Astrocyte (in vitro differentiated cells and primary cell): ENCODE data around the gene ATXN1. TPM values are rescaled to one million over a fixed set of nuclear protein-coding genes. Genes with fewer than 3 reads are reported as not detected.

Experiments
- DNase-seq: peaks from one replicate; pipeline ENCODE4 v3.0.0-alpha.2; 2010; ENCODE audit warnings: low read depth
- FAIRE-seq: peaks from 2 replicates; lab custom pipeline; 2011; peaks lifted over from hg19 to GRCh38; lab: Jason Lieb, UNC
- H2AFZ ChIP-seq: 2 replicates; pipeline ENCODE4 v1.6.0; 2012; ENCODE audit warnings: low read depth, low read length, inconsistent platforms
- H3K27ac ChIP-seq: 2 replicates; pipeline ENCODE4 v1.5.1; 2011; ENCODE audit warnings: low read depth, low read length, inconsistent platforms
- H3K27me3 ChIP-seq: 2 replicates; pipeline ENCODE4 v1.6.0; 2011; ENCODE audit warnings: low read length, inconsistent platforms; ENCODE audit not compliant: insufficient read depth
- H3K36me3 ChIP-seq: 2 replicates; pipeline ENCODE4 v1.5.1; 2011; ENCODE audit warnings: low read length, inconsistent platforms; ENCODE audit not compliant: insufficient read depth
- H3K4me1 ChIP-seq: 2 replicates; pipeline ENCODE4 v1.5.1; 2011; ENCODE audit warnings: low read length, inconsistent platforms; ENCODE audit not compliant: insufficient read depth
- H3K4me2 ChIP-seq: 2 replicates; pipeline ENCODE4 v1.6.0; 2012; ENCODE audit warnings: low read length, inconsistent platforms
- H3K4me3 ChIP-seq: 2 replicates; pipeline ENCODE4 v1.5.1; 2011; ENCODE audit warnings: low read depth, mild to moderate bottlenecking, low read length, inconsistent platforms; ENCODE audit not compliant: insufficient read depth
- H3K79me2 ChIP-seq: 2 replicates; pipeline ENCODE4 v1.6.0; 2012; ENCODE audit warnings: mild to moderate bottlenecking, low read length, inconsistent platforms; ENCODE audit not compliant: insufficient read depth
- H3K9ac ChIP-seq: 2 replicates; pipeline ENCODE4 v1.6.0; 2012; ENCODE audit warnings: mild to moderate bottlenecking, low read length, inconsistent platforms
- H3K9me3 ChIP-seq: 2 replicates; pipeline ENCODE4 v1.5.1; 2012; ENCODE audit warnings: low read depth, mild to moderate bottlenecking, low read length, inconsistent platforms; ENCODE audit not compliant: insufficient read depth
- H4K20me1 ChIP-seq: 2 replicates; pipeline ENCODE4 v1.6.0; 2012; ENCODE audit warnings: low read length, inconsistent platforms; ENCODE audit not compliant: insufficient read depth
- H3K27ac Mint-ChIP-seq: one replicate; pipeline ENCODE4 v1.8.0; 2021; ENCODE audit warnings: mild to moderate bottlenecking, mixed read lengths; ENCODE audit not compliant: unreplicated experiment
- H3K27me3 Mint-ChIP-seq: one replicate; pipeline ENCODE4 v1.8.0; 2021; ENCODE audit warnings: low read depth, mixed read lengths; ENCODE audit not compliant: unreplicated experiment
- H3K36me3 Mint-ChIP-seq: one replicate; pipeline ENCODE4 v1.8.0; 2021; ENCODE audit warnings: low read depth, mixed read lengths; ENCODE audit not compliant: unreplicated experiment
- H3K4me1 Mint-ChIP-seq: one replicate; pipeline ENCODE4 v1.8.0; 2021; ENCODE audit warnings: low read depth, mixed read lengths; ENCODE audit not compliant: unreplicated experiment
- H3K4me3 Mint-ChIP-seq: one replicate; pipeline ENCODE4 v1.8.0; 2021; ENCODE audit warnings: mild to moderate bottlenecking, moderate library complexity, mixed read lengths; ENCODE audit not compliant: unreplicated experiment
- H3K9me3 Mint-ChIP-seq: one replicate; pipeline ENCODE4 v1.8.0; 2021; ENCODE audit warnings: mild to moderate bottlenecking, mixed read lengths; ENCODE audit not compliant: unreplicated experiment
- CTCF ChIP-seq: IDR thresholded peaks from 2 replicates; pipeline ENCODE4 v1.5.1; 2011; ENCODE audit warnings: low read depth, mild to moderate bottlenecking, inconsistent platforms, low read length, moderate library complexity; ENCODE audit not compliant: insufficient read depth
- EZH2 ChIP-seq: IDR thresholded peaks from 2 replicates; pipeline ENCODE4 v1.6.1; 2012; ENCODE audit warnings: mild to moderate bottlenecking, low read length, inconsistent platforms; ENCODE audit not compliant: insufficient read depth
- total RNA-seq: library from RNA; stranded (reverse); gene quantifications from 2 replicates; pipeline ENCODE4 v1.2.1, GENCODE V29; 2021

The ATXN1 gene
- total RNA-seq, 1 donor from 2014 or later: 70.9 TPM

GRCh38 chr6:16267428-16268263 lies 493.6 kb downstream of the ATXN1 start:
- peaks cover 6% of the 10 kb centered on the region for H3K4me1 Mint-ChIP-seq
- no peak overlapping the region for H3K4me3 ChIP-seq

DNA sequence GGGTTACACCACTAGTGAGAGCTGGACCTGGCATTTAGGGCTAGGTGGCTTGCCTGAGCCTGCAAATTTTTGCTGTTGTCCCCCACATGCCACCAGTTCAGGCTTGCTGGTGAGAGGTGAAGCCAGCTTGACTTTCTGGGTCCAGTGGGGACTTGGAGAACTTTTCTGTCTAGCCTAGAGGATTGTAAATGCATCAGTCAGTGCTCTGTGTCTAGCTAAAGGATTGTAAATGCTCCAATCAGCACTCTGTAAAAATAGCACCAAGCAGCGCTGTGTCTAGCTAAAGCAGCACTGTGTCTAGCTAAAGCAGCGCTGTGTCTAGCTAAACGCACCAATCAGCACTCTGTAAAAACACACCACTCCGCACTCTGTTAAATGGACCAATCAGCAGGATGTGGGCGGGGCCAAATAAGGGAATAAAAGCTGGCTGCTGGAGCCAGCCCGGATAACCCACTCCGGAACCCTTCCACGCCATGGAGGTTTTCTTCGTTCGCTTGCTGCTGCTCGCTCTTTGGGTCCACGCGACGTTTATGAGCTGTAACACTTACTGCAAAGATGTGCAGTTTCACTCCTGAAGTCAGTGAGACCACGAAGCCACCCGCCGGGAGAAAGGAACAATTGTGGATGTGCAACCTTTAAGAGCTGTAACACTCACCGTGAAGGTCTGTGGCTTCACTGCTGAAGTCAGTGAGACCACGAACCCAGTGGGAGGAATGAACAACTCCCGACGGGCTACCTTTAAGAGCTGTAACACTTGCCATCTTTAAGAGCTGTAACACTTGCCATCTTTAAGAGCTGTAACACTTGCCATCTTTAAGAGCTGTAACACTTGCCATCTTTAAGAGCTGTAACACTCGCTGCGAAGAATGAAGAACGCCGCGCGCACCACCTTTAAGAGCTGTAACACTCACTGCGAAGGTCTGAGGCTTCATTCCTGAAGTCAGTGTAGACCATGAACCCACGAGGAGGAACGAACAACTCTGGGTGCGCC lies 495.6 kb downstream of the ATXN1 start:
- peaks cover 2% of the 10 kb centered on the region for H3K9me3 Mint-ChIP-seq
- H3K27me3 ChIP-seq: peaks cover 3% of the 10 kb centered on the region
- TF ChIP-seq EZH2 (no peak), CTCF (no peak)
- H4K20me1 ChIP-seq: no peaks in the 10 kb centered on the region
- no peak overlapping the region for H3K27ac ChIP-seq
- no peaks in the 10 kb centered on the region for H3K36me3 Mint-ChIP-seq
- no peaks in the 10 kb centered on the region for H3K9me3 ChIP-seq
- peaks cover 4% of the 10 kb centered on the region for H3K4me1 Mint-ChIP-seq
- no peak overlapping the region for H3K4me3 Mint-ChIP-seq
- H3K4me3 ChIP-seq: no peak overlapping the region
- H2AFZ ChIP-seq: no peak overlapping the region
- H3K27me3 Mint-ChIP-seq: peaks cover 1% of the 10 kb centered on the region
- H3K4me2 ChIP-seq: no peak overlapping the region
- DNase-seq (no peak), FAIRE-seq (no peak)
- no peak overlapping the region for H3K27ac Mint-ChIP-seq
- H3K79me2 ChIP-seq: no peaks in the 10 kb centered on the region
- no peaks in the 10 kb centered on the region for H3K4me1 ChIP-seq
- no peak overlapping the region for H3K9ac ChIP-seq
- no peaks in the 10 kb centered on the region for H3K36me3 ChIP-seq

More at GRCh38 chr6:16267428-16268263, 493.6 kb downstream of the ATXN1 start:
- Histone ChIP-seq H3K4me2 (no peak overlapping the region), H3K27me3 (peaks cover 3% of the 10 kb centered on the region), H3K9me3 (no peaks in the 10 kb centered on the region), H4K20me1 (no peaks in the 10 kb centered on the region), H3K9ac (no peak overlapping the region), H3K79me2 (no peaks in the 10 kb centered on the region), H3K36me3 (no peaks in the 10 kb centered on the region), H3K27ac (no peak overlapping the region), H2AFZ (no peak overlapping the region), H3K4me1 (no peaks in the 10 kb centered on the region)
- FAIRE-seq: no peak
- Mint-ChIP-seq H3K36me3 (no peaks in the 10 kb centered on the region), H3K27ac (no peak overlapping the region), H3K27me3 (peaks cover 1% of the 10 kb centered on the region), H3K4me3 (no peak overlapping the region), H3K9me3 (peaks cover 2% of the 10 kb centered on the region)
- DNase-seq: no peak
- TF ChIP-seq CTCF (no peak), EZH2 (no peak)
